CD4-positive, alpha-beta T cell treated with Interleukin-1 beta for 1 hour (primary cell): ENCODE measurements around the gene ACTL8.
"Not testable (repeated sequence)": the region's sequence is repeated elsewhere in the genome, so short reads cannot be mapped to it uniquely, and the experiment has no call there.

Source experiments
- DNase-seq, 2 donors: peaks; one replicate each; pipeline ENCODE4 v3.0.0-alpha.2; 2020 to 2022

ACTL8 gene

DNA sequence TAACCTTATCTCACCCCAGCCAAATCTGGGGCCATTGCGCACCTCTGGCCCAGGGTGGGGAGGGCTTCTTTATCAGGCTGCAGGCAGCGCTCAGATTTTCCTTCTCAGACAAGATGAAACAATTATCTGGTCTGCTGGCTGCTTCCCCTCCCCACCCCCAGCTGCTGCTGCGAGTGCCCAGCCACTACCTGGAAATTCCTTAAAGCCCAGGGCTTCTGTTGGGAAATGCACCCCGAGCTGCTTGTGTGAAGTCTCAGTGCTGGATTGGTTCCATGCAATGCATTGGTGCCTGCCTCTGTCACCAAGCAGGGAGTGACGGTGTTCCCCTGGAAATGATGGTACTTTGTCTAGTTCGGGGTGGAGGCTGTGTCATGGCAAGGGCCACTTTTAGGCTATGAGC lies 18.5 kb upstream of the ACTL8 start:
- DNase-seq, result no peak

DNA sequence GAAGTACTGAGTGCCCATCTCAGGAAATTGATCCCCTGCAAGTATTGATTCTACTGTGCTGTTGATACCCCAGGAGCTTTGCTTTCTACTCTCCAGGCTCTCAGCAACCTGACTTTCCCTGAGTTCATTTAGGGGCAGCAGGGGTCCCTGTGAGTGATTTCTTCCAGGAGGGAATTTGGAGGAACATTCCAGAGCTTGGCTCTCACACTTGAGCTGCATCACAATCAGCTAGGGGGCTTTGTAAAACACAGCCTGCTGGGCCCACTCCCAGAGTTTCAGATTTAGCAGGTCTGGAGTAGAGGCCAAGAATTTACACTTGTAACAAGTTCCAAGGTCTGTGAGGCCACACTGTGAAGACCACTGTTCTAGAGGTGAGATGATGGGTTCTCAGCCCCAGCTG lies 16.1 kb upstream of the ACTL8 start:
- no peak for DNase-seq

DNA sequence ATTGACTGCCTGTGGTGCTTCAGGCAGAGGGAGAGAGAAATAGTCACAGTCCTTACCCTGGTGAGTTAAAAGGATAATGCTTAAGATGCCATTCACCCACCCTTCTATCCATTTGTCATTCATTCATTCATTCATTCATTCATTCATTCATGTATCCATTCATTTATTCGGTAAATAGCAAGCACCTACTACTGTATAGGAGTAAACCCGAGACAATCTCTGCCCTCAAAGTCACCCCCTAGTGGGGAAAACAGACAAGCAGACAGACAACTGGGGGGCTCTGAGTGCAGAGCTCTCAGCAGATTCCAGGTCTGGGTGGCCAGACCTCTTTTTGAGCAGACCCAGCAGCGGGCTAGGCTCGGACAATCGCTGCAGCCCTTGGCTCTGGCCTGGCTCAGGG lies 14.1 kb upstream of the ACTL8 start:
- DNase-seq, result no peak

DNA sequence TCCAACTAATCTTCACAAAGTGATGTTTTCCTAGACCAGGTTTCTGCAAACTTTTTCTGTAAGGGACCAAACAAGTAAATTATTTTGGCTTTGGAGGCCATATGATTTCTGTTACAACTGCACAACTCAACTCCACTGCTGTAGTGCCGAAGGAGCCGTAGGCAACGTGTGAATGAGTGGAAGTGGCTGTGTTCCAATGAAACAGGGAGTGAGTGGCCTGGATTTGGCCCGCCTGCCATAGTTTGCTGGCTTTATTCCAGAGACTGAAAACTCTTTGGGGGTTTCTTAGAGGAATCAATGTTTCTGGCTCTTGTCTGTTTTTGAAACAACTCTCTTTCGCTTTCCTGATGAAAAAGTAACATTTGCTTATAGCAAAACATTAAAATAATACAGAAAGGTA lies 12.6 kb upstream of the ACTL8 start:
- no peak for DNase-seq

DNA sequence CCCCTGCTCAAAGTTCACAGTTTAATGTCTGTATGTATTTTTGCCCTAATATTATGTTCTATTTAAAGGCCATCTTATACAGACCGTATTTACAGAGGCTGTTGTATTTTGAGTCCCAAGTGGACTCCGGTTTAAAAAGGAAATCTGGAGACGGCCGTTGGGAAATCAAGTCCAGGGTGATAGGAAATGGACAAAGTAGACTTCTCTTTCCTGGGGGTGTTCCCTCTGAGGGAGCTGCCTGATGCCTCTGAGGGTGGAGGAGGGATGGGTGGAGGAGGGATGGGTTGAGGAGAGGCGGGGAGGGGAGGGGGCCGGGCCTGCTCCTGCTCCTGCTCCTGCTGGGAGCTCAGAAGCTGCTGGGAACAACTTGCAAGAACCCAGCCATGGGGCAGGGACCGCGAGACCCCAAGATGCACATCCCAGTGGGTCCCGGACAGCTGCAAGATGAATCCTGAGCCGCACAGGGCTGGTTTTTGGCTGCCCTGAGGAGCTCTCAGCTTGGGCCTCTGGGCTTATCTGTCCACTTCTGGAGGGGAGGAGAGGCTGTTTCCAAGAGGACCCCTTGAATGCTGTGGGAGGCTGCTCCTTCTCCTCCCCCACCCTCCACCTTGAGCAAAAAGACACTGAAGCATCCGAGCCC lies 12.0 kb upstream of the ACTL8 start:
- no peak for DNase-seq

GRCh38 chr1:17743925-17744324 lies 11.2 kb upstream of the ACTL8 start:
- DNase-seq, result no peak

DNA sequence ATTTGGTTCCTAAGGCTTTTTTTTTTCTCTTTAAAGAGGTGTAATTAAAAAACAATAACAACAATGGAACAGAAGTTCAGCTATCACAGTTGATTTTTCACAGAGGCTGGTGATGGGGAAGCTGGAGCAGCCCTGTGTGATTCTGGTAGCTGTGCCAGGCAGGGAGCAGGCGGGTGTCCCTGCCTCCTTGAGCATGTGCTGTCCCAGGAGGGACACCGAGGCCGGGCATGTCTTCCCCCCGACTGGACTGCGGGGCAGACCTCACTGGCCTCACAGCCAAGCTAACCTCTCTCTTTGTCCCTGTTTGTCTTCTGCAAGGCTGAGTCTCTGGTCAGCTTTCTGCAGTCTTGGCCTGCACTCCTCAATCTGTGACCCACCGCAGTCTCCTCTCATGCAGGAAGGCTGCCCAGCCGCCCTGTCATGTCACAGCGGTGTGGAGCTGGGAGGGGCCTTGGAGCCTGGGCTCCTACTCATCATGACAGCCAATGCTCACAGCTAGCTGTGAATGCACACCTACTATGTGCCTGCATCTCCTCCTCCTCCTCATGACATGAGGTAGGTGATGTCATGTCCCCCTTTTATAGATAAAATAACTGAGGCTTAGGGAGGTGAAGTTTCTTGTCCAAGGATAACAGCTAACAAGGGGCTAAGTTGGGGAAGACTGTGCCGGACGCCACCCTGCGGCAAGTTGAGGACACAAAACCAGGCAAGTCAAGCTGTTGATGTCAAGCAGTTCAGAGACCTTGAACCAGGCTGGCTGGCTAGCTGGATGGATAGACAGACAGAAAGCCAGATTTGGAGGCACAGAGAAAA lies 10.3 kb upstream of the ACTL8 start:
- DNase-seq, result no peak

DNA sequence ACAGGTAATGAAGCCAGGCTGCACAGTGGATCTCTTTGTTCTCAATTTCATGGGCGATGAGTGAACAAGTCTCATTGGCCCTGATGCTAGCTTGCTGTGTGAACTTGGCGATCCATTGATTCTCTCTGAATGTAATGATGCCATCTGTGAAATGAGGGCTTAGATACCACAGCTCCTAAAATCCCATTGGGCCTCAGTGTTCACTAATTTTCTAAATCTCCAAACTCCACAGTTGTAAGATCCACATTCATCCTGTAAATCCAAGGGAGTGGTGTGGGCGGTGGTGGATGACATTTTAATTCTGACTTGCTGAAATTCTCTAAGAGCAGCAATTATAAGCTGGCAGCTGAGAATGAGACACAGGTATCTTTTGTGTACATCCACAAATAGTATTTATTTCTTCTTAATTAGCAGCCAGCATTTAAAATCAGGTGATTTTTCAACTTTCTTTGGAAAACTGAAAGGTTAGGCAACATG lies 9.6 kb upstream of the ACTL8 start:
- no peak for DNase-seq

DNA sequence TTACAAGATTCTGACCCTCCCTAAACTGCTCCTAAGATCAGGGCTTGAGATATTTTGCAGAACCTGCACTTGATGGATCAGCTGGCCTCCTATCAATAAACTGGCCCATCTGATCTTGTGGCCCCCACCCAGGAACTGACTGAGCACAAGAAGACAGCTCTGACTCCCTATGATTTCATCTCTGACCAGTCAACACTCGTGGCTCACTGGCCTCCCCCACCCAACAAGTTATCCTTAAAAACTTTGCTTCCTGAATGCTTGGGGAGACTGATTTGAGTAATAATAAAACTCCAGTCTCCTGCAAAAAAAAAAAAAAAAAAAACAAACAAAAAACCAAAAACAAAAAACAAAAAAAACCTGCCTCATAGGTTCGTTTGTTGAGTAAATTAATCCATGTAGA lies 8.9 kb upstream of the ACTL8 start:
- DNase-seq, result not testable (repeated sequence)

- DNase-seq, result no peak
Measured at GRCh38 chr1:17746920-17747319, 8.2 kb upstream of the ACTL8 start.

- DNase-seq, result no peak
Measured at GRCh38 chr1:17750333-17750732, 4.8 kb upstream of the ACTL8 start.

DNA sequence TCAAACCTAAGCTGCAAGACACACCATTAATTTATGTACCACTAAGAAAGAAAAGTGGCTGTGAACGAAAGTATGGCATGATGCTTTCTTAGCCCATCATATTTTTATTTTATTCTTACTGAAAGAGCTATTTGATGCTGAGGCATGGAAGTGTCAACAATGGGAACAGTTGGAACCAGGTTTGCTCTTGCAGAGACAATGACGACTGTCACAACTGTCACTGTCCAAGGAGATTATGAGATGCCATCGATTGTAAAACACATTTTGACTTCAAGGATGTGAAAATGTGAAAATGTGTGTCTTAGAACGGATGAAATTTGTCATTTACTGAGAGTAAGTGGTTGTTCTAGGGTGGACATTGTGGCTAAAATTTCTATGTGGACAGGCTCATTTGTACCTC lies 2.8 kb upstream of the ACTL8 start:
- no peak for DNase-seq

- DNase-seq, result no peak
Measured at GRCh38 chr1:17757426-17757825, 2.3 kb downstream of the ACTL8 start.

- DNase-seq, result no peak
Measured at GRCh38 chr1:17759114-17759513, 4.0 kb downstream of the ACTL8 start.

- DNase-seq, result no peak
Measured at GRCh38 chr1:17762313-17762712, 7.2 kb downstream of the ACTL8 start.

GRCh38 chr1:17763417-17763816 lies 8.3 kb downstream of the ACTL8 start:
- DNase-seq, result no peak

GRCh38 chr1:17763995-17764394 lies 8.9 kb downstream of the ACTL8 start:
- DNase-seq, result no peak

DNA sequence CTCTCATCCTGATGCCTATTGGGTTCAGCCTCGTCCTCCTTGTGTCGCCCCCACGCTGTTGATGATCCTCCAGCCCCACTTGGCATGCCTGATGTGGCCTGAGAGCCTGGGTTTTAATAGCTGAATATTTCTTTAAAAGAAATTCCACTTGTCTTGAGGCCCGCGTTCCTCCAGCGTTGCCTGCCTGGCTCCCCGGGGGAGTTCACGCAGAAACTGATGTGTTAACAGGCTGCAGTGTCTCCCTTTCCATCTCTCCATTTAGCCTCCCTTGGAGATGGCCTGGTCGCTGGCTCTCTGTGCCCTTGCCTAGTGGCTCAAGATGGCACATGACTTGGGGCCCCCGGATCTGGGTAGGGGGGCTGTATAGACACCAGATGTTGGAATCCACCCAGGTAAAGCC lies 9.5 kb downstream of the ACTL8 start:
- DNase-seq, result no peak

DNA sequence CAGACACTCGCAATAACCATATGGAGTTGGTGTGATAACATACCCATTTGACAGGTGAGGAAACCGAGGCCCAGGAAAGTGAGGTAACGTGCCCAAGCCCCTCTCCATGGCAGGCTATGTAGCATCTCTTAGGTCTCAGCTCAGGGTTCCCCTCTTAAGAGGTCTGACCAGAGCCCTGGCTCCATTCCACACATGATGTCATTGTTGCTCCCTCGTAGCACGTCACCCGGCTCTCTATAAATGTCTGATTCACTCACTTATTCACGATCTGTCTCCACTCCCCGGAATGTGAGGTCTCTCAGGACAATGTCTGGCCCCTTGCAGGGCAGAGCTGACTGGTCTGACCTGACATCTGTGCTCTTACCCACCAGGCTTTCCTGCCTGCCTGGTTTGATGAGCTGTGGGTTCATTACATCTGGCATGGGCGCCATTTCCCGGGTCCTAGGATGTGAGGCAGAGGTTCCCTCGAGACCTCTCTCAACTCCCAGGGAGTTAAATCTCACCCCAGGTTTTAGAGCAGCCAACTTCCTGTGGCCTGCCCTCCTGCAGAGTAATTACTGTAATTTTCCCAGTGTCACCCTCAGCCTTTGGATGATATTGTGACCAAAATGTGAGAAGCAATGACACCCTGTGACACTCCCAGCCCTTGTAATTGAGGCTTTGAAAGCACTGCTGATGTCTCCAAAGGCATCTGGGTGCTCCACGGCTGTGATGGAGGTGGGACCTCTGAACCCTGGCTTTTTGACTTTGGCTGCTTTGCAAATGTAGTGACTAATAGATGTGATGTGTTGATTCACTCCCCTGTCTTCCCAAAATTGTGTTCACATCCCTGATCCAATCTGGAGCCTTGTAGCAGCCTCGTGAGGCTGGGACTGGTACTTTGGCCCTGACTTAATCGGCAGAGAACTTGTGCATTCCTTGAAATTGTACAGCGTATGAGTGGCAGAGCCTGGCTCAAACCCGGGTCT lies 10.6 kb downstream of the ACTL8 start:
- DNase-seq, result no peak

GRCh38 chr1:17768651-17769241 lies 13.6 kb downstream of the ACTL8 start:
- no peak for DNase-seq

GRCh38 chr1:17770983-17771382 lies 15.8 kb downstream of the ACTL8 start:
- DNase-seq, result no peak

DNA sequence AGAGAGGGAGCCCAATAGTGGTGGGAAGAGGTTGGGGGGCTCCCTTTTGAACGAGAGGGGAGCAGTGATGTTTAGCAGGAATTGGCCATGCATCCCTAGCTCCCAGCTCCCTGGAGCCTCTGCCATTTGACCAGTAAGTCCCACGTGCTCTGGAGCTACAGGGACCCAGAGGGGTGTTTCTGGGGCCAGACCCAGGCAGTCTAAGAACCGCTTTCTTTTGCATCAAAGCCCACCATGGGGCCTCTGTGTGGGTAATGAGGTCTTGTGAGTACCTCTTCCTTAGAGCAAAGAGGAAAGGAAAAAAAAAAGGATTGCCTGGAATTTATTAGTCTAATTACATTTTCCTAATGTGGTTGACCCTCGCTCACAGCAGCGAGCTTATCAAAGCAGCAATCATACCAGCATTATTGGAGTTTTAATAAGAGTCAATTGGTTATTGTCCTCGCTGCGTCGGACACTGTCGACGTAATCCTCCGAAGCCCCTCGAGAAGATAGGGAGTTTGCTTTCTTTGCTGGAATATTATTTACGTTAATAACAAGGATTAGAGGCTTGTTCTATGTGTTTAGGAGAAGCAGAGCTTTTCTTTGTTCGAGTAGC lies 17.6 kb downstream of the ACTL8 start:
- DNase-seq, result no peak
